T-helper 9 cell (primary cell): ENCODE measurements around the gene DNAH2.

Experiments used
- DNase-seq: peaks from one replicate; pipeline ENCODE4 v3.0.0-alpha.2; 2020

The DNAH2 gene

DNA sequence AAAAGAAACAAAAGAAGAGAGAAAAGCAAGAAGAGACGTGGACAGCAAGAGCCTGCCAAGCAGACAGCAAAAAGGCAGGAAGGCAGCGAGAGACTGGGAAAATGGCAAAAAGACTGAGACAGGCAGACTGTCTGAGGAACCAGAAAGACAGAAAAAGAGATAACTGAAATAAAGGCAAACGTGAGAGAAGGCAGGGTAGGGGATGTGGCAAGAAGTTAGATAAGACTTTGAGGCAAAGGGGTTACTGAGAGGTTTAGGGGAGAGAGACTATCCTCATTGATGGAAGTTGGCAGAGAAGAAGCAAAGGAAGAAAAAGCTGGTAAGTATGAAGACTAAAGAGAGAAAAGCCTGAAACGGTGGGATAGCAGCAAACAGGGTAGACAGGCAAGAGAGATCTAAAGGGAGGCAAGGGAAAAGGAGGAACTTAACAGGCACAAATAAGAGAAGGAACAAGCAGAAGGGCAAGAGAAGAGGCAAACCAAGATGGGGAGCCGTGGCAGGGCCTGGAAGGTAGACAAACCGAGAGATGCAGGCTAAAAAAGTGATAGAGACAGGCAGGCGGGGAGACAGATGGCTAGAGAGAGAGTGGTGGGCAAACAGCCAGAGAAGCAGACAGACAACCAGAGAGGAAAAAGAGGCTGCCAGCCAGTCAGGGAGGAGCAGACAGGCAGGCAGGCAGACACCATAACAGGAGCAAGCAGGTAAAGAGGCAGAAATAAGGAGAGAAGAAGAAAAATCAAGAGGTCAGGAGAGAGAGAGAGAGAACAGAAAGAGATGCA, 163.9 kb downstream of the DNAH2 start:
- no peak for DNase-seq

GRCh38 chr17:7882068-7882467, 164.5 kb downstream of the DNAH2 start:
- DNase-seq: no peak

- no peak for DNase-seq
Measured at GRCh38 chr17:7882629-7883028, 165.1 kb downstream of the DNAH2 start.
